Endodermal cell (in vitro differentiated cells): ENCODE measurements around the gene ZFAND2A. TPM values are rescaled to one million over a fixed set of nuclear protein-coding genes. Genes with fewer than 3 reads are reported as not detected.
A peak's percentile ranks its signal among the peaks of the same experiment; 100 is the strongest.

Experiments
- DNase-seq: peaks from one replicate; pipeline ENCODE4 v3.0.0-alpha.2; 2017
- H3K27ac ChIP-seq: 2 replicates; pipeline ENCODE4 v1.5.1; 2013; ENCODE audit warnings: mild to moderate bottlenecking, low read depth, low read length, moderate library complexity
- H3K27me3 ChIP-seq: 2 replicates; pipeline ENCODE4 v1.6.1; 2013; ENCODE audit warnings: mild to moderate bottlenecking, low read length, moderate library complexity; ENCODE audit not compliant: insufficient read depth, control insufficient read depth, poor library complexity, severe bottlenecking
- H3K36me3 ChIP-seq: 2 replicates; pipeline ENCODE4 v1.7.0; 2013; ENCODE audit warnings: mild to moderate bottlenecking, low read length, moderate library complexity; ENCODE audit not compliant: control insufficient read depth, insufficient read depth
- H3K4me1 ChIP-seq: one replicate; pipeline ENCODE4 v1.7.0; 2013; ENCODE audit warnings: low read length; ENCODE audit not compliant: control insufficient read depth, insufficient read depth
- H3K4me3 ChIP-seq: 2 replicates; pipeline ENCODE4 v1.5.1; 2013; ENCODE audit warnings: mild to moderate bottlenecking, low read length, moderate library complexity
- H3K9ac ChIP-seq: 2 replicates; pipeline ENCODE4 v1.6.1; 2013; ENCODE audit warnings: mild to moderate bottlenecking, low read length, moderate library complexity; ENCODE audit not compliant: poor library complexity, severe bottlenecking; ENCODE audit errors: extremely low read depth
- H3K9me3 ChIP-seq: 2 replicates; pipeline ENCODE4 v1.6.1; 2013; ENCODE audit warnings: mild to moderate bottlenecking, low read length, moderate library complexity; ENCODE audit not compliant: control insufficient read depth
- H3K27ac Mint-ChIP-seq: 2 replicates; pipeline ENCODE4 v1.8.0; 2020; ENCODE audit warnings: mixed read lengths
- H3K27me3 Mint-ChIP-seq: 2 replicates; pipeline ENCODE4 v1.8.0; 2021; ENCODE audit warnings: mild to moderate bottlenecking, mixed read lengths; ENCODE audit not compliant: insufficient read depth
- H3K36me3 Mint-ChIP-seq: 2 replicates; pipeline ENCODE4 v1.8.0; 2020; ENCODE audit warnings: low read depth, mixed read lengths
- H3K4me1 Mint-ChIP-seq: 2 replicates; pipeline ENCODE4 v1.8.0; 2020; ENCODE audit warnings: mixed read lengths
- H3K4me3 Mint-ChIP-seq: 2 replicates; pipeline ENCODE4 v1.8.0; 2020; ENCODE audit warnings: mild to moderate bottlenecking, moderate library complexity, mixed read lengths
- H3K9me3 Mint-ChIP-seq: 2 replicates; pipeline ENCODE4 v1.8.0; 2020; ENCODE audit warnings: mild to moderate bottlenecking, mixed read lengths
- whole genome bisulfite sequencing, 2 experiments: methylation state at CpG; one replicate each; pipeline versions ENCODE4 v1.1.5 to v1.1.7; 2013; ENCODE audit warnings: missing lambda C conversion rate in 2 of 2, mixed read lengths in 1 of 2; ENCODE audit not compliant: insufficient coverage in 1 of 2, insufficient read length in 1 of 2; 5-methylcytosine and 5-hydroxymethylcytosine counted together
- total RNA-seq, 2 donors: library from RNA; stranded (reverse); fragmentation: NEBNext Ultra II Directional in 1 of 2; extraction: Animal tissue kit (Norgen Biotek cat#: 25700) in 1 of 2; gene quantifications; 2 replicates in 1 of 2; 3 replicates in 1 of 2; pipeline ENCODE4 v1.2.1, GENCODE V29; 2021
- TF ChIP-seq, protein P1 (sequence below): fragments of 200-600 bp; sonication (generic); conservative IDR thresholded peaks from 2 replicates; pipeline ENCODE4 v1.5.0; 2021; ENCODE audit warnings: antibody characterized with exemption, mild to moderate bottlenecking

ZFAND2A gene
- total RNA-seq, 2 donors from 2014 or later, result 14.9 to 17.1 TPM

DNA sequence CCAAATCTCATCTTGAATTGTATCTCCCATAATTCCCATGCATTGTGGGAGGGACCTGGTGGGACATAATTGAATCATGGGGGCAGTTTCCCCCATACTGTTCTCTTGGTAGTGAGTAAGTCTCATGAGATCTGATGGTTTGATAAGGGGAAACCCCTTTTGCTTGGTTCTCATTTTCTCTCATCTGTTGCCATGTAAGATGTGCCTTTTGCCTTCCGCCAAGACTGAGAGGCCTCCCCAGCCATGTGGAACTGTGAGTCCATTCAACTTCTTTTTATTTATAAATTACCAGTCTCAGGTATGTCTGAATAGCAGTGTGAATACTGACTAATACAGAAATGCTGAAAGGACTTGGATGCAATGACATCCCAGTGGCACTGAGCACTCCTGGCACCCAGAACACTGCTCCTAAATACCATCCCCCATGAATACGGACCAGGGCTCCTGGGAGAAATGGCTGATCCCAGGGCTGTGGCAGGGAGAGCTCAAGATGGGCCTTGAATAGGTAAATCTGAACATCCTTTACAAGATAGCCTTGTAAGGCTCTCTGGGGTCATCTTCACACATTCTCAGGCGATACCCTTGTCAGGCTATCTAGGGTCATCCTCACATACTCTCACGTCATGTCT is 19.4 kb downstream of the ZFAND2A start:
- H3K4me3 ChIP-seq, result no peak overlapping the region
- TF ChIP-seq, protein P1, sequence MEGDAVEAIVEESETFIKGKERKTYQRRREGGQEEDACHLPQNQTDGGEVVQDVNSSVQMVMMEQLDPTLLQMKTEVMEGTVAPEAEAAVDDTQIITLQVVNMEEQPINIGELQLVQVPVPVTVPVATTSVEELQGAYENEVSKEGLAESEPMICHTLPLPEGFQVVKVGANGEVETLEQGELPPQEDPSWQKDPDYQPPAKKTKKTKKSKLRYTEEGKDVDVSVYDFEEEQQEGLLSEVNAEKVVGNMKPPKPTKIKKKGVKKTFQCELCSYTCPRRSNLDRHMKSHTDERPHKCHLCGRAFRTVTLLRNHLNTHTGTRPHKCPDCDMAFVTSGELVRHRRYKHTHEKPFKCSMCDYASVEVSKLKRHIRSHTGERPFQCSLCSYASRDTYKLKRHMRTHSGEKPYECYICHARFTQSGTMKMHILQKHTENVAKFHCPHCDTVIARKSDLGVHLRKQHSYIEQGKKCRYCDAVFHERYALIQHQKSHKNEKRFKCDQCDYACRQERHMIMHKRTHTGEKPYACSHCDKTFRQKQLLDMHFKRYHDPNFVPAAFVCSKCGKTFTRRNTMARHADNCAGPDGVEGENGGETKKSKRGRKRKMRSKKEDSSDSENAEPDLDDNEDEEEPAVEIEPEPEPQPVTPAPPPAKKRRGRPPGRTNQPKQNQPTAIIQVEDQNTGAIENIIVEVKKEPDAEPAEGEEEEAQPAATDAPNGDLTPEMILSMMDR, result no peak
- no peak for DNase-seq
- WGBS, 2 experiments, result 78 to 84% methylated on average over 3 to 4 of the region's 4 CpGs
- Mint-ChIP-seq H3K9me3 (no peaks in the 10 kb centered on the region), H3K4me3 (no peak overlapping the region), H3K27me3 (no peaks in the 10 kb centered on the region), H3K27ac (no peak overlapping the region), H3K36me3 (no peaks in the 10 kb centered on the region), H3K4me1 (peaks cover 8% of the 10 kb centered on the region)
- no peak overlapping the region for H3K27ac ChIP-seq
- no peak overlapping the region for H3K9ac ChIP-seq
- H3K9me3 ChIP-seq, result no peaks in the 10 kb centered on the region
- peaks cover 8% of the 10 kb centered on the region for H3K4me1 ChIP-seq
- H3K27me3 ChIP-seq, result no peaks in the 10 kb centered on the region
- no peaks in the 10 kb centered on the region for H3K36me3 ChIP-seq

DNA sequence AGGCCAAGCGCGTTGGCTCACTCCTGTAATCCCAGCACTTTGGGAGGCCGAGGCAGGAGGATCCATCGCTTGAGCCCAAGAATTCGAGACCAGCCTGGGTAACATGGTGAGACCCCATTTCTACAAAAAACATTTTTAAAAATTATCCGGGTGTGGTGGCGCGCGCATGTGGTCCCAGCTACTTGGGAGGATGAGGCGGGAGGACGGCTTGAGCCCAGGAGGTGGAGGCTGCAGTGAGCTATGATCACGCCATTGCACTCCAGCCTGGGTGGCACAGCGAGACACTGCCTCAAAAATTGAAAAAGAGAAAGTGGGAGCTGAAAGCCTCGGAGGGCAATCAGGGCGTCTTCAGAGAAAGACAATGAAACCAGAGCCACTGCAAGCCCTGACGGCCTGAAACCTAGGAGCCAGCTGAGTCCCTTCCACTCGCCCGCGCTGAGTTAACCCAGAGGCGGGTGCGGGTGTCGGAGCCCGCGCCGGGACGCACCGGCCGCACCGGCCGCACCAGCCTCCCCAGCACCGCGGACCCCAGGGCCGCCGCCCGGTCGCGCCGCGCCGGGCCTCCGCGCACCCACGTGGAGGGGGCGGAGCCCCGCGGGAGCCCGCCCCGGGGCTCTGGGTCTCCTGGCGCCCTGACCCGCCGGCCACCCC is 22.4 kb downstream of the ZFAND2A start:
- 8 to 9% methylated on average over 19 to 51 of the region's 51 CpGs for WGBS, 2 experiments
- no peak overlapping the region for H3K27ac ChIP-seq
- H3K36me3 Mint-ChIP-seq, result peaks cover 15% of the 10 kb centered on the region

DNA sequence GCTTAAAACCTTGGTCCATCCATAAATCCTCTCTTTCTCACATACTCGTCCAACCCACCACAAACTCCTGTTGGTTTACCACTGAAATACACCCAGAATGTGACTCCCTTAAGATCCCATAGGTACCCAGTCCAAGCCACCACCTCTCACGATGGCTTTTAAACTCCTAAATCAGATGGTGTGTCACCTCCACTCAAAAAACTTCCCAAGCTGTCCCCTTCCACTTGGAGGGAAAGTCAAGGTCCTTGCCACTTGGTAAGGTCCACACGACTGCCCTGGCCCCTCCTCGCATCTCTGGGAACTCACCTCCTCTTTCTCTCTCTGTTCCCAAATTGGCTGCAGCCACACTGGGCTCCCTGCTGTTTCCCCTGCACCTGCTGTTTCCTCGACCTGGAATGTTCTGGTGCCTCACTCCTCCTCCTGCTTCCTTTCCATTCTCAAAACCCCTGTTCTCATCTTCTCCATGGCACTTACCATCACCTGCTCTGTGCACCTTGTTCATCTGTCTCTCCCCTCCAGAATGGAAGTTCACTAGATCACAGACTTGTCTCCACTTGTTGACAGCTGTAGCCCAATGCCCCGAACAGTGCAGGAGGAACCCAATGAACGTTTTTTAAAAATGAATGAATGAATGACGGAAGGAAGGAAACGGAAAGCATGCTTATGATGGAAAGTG is 23.0 kb downstream of the ZFAND2A start:
- Histone ChIP-seq H3K27me3 (no peaks in the 10 kb centered on the region), H3K4me3 (peak overlapping the region; percentile 94), H3K9ac (peak overlapping the region; percentile 79), H3K27ac (no peak overlapping the region), H3K36me3 (peaks cover 11% of the 10 kb centered on the region), H3K9me3 (peaks cover 9% of the 10 kb centered on the region), H3K4me1 (peaks cover 4% of the 10 kb centered on the region)
- Mint-ChIP-seq H3K4me3 (peak overlapping the region; percentile 64), H3K27ac (peak overlapping the region; percentile 8), H3K36me3 (peaks cover 20% of the 10 kb centered on the region), H3K4me1 (peaks cover 8% of the 10 kb centered on the region), H3K27me3 (no peaks in the 10 kb centered on the region), H3K9me3 (peaks cover 8% of the 10 kb centered on the region)
- TF ChIP-seq, protein P1, result no peak
- DNase-seq, result peak; percentile 66
- 33 to 34% methylated on average over 9 of the region's 9 CpGs for WGBS, 2 experiments

More for the DNA sequence above, 22.4 kb downstream of the ZFAND2A start:
- Histone ChIP-seq H3K4me3 (peak overlapping the region; percentile 94), H3K36me3 (peaks cover 5% of the 10 kb centered on the region), H3K4me1 (peaks cover 8% of the 10 kb centered on the region), H3K27me3 (no peaks in the 10 kb centered on the region), H3K9ac (peak overlapping the region; percentile 79), H3K9me3 (peaks cover 4% of the 10 kb centered on the region)
- peak overlapping the region; percentile 79 for H3K27ac Mint-ChIP-seq
- H3K9me3 Mint-ChIP-seq, result peaks cover 4% of the 10 kb centered on the region
- H3K27me3 Mint-ChIP-seq, result no peaks in the 10 kb centered on the region
- peak overlapping the region; percentile 64 for H3K4me3 Mint-ChIP-seq
- TF ChIP-seq, protein P1, result no peak
- peaks cover 8% of the 10 kb centered on the region for H3K4me1 Mint-ChIP-seq
- no peak for DNase-seq
